Measurements from ENCODE around the gene INSYN2B.

The INSYN2B gene

DNA sequence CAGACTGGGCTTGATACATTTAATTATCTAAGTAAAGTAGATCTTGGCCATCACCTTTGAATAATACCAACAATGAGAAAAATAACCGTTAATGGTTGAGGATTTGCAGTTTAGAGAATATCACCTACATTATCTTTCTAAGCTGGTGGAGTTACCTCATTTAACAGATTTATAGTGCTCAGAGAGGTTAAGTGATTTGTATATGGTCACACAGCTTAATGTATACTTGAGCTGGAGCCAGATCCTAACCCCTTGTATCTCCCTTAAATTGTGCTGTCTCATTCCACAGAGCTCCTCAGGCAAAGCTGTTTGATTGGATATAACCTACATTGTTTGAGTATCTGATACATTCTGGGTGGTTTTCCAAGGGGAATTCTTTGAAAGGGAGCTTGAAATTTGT, 57.8 kb downstream of the INSYN2B start:
- FAIRE-seq: no peak

DNA sequence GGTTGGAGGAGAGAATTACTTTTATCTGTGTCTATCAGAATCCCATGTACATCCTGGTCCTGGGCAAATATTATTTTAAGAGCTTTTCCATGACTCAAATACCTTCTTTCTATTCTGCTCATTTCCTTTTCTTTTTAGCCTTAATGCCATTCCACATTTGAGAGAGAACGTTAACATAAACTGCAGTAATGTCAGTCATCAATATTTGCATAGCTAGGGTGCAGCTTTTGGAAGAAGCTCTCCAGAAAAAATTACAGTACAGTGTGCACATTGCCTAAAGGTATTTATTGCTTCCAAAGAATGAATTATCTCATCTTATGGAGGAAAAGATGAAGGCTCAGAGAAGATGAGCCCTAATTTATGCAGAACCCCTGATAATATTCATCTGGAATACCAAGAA, 58.3 kb downstream of the INSYN2B start:
- no peak for FAIRE-seq

DNA sequence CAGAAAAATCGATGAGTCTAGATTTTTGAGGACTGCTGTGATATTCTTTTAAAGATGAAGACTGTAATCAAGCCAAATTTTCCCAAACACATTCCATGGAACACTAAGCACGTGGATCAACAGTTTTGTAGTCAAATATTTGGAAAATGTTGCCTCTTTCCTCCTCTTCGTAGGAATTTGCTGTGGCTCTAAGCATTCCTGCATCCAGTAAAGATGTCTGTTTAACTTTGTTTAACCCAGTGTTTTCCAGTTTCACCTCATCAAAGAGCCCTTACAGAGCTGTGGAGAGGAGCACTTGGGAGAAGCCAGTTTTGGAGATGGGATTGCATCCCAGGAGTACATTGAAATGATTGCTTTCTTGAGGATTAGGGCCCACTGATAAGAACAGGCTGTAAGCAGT, 58.9 kb downstream of the INSYN2B start:
- FAIRE-seq: no peak

DNA sequence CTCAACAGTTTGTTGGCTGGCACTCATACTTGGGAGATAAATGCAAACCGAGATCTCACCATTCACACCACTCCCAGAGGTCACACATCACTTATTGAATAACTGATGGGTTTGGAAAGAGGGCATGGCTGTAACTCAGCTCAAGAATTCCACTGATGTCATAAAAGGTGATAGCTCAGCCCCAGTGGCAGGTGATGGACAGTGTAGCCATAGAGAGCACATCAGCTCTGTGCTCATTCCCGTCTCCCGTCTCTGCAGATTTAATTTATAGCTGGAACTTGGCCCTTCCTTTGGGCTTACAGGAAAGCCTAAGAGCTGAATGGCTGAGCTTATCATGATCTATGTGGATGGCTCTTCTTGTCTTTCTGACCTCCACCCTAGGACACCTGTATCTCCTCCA, 59.8 kb downstream of the INSYN2B start:
- FAIRE-seq: no peak

DNA sequence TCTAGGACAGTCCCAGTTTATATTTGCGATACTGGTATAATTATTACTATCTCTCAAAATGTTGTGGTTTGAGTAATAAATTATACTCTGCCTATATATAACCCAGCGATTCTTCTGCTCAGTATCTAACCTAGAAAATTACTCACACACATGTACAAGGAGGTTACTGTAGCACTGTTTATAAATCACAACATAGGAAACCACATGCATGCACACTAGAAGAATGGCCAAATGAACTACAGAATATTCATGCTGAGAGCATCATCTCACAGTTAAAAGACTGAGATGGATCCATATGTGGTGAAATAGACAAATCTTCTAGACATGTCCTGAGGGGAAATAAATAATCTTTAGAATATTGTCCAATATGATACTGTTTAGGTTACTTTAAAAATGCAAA, 62.1 kb downstream of the INSYN2B start:
- no peak for FAIRE-seq

DNA sequence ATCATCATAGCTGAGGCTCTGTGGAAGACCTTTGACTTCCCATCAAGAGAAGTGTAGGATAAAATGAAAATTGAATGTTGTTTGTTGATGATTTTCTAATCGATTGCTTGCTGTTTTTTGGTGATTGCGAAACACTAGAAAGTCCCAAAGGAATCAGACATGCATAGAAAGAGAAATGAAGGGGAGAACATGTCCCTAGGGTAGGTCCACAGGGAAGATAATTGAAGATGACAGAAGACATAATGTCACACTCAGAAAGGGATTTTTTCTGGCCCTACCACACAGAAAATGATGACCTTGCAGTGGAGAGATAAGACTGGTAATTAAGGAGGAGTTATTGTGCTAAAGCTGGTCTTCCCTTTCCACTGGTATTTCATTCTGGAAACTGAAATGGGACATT, 62.8 kb downstream of the INSYN2B start:
- FAIRE-seq: no peak

DNA sequence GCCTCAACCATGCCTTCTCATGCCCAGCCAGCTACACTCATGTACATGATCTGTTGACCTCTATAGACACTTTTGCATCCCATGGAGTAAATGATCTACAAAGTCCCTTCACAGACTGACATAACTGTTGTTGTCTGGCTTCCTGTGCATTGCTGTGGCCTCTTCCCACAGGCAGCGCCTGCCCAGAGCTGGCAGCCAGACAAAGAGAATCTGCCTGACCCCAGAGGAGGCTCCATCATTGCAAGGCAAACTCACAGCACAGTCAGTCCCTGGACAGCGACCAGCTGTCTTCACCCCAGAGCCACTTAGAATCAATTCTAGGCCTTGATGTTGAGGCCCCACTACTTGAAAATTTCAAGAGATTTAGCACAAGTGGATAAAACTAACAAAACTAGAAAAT, 65.5 kb downstream of the INSYN2B start:
- FAIRE-seq: no peak

DNA sequence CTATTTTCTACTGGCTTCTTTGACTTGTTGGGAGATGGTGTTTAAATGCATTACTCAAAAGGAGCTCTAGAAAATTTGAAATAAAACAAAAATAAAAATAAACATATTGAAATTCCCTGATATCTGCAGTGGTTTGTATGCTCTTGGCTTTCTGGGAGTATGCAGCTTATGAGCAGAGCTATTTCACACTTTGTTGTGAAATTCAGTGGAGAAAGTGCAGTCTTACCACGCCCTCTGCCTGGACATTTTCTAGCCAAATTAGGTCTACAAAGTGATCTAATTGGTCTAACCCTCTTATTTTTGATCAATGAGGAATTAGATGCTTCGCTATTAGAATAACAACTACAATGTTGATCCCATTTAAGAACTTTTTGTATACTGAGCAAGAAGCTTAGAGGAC, 66.8 kb downstream of the INSYN2B start:
- no peak for FAIRE-seq

DNA sequence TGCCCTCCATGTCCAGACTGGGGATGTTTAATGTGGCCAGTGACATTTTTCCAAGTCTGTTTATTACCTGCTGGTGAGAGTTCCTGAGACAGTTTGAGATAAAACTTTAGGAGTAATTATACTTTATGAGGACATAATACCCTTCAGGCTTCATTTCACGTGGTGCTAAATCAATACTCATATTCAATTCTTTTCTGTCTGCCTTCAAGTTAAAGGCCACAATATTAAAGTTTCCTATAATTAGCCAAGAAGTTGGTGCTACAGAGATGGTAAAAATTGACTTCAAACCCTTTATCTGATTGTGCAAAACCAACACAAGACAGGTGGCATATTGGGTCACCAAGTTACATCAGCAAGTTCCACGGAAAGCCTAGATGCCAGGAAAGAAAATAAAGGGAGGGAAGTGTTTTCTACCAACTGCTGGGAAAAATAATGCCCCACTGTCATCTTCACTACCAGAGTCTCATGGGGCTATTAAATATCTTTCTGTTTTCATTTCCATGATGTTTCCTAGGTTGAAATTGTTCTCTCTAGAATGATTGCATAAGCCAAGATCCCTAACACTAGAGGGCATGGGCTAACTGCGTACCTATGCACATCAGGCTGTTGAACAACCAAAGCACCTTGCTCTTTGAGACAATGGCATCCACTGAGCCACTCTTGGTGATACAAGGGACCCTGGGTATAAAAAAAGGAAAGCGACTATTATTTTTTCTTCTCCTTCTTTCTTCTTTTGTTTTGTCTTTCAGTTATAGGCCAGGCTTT, 68.7 kb downstream of the INSYN2B start:
- FAIRE-seq: no peak

DNA sequence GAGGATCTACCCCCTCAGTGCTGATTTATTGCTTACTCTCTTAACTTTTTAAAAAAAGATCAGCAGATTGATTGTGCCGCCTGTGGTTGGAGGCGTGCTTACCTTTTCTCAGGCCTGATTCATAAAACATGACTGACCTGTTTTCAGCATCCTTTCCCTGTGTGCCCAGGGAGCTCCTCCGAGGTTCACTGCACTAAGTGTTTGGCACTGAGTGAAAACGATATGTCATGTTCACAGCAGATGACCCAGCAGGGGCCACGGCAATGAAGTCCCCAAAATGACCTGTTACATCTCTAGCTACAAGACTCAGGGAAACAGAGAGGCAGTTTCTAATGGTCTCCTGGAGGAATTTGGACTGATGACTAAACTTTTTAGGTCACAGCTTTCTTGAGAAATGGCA, 69.9 kb downstream of the INSYN2B start:
- FAIRE-seq: no peak

DNA sequence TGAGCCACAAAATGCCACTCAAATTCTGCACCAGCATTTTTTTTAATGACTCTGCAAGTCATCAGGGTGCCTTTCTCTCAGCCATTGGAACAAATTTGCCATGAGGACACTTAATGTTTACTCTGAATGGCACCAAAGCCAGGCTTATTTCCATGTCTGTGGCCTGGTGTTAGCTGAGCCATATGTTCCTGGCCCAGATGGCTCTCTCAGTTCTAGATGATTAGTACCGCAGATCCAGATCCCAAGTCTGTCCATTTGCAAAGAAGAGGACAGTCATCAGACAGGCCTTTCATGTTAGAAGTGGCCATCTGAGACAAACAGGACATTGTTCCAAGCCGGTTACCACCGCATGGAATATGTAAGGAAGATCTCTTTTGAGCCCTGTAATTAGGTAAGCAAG, 70.3 kb downstream of the INSYN2B start:
- no peak for FAIRE-seq

DNA sequence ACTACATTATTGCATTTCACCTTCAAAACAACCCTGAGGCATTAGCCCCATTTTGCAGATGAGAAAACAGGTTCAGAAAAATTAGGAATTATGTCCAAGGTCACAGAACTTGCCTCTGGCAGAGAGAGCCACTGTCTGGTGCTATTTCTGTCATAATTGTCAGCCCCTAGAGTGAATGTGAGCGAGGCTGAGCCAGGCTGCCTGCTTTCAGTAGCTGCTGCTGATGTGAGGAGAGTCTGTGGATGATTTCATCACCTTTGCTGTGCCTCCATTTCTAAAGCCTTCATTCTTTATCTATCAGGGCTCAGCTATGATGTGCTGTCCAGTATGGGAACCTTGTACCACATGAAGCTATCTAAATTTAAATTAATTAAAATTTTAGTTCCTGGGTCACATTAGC, 71.4 kb downstream of the INSYN2B start:
- FAIRE-seq: no peak

DNA sequence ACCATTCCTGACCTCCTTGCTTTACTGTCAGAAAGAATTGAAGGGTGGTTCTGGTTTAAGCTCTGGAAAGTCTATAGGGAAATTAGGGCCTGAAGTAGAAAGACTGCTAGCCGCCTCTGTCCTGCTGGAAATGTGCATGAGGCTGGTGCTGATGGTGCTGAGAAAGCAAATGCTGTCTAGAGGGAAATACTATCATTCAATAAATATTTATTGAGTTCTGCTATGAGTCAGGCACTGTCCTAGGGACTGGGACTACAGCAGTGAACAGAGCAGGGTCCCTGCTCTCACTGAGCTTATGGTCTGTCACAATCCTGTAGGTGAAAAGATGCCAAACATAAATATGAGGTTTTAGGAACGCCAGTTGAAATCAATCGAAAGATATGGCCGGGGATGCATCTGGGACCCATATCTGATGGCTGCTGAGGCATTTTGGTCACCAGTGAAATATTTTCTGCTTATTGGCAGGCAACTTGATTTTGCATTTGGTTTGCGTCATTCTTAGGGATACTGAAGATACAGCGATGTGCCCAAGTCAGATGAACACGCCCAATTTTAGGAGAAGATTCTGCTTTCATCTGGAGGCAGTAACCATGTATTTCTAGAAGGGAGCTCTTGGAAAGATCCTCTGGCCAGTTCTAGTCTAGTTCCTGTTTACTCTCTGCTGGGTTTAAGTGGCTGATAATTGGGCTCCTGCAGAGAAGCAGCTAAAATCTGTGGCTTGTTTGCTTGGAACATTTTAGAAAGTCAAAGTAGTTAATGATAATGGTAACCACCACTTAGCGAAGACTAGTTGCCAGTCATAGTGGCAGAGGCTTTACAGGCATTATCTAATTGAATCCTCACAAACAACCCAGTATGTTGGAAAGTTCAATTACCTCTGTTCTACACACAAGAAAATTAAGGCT, 73.3 kb downstream of the INSYN2B start:
- no peak for FAIRE-seq

DNA sequence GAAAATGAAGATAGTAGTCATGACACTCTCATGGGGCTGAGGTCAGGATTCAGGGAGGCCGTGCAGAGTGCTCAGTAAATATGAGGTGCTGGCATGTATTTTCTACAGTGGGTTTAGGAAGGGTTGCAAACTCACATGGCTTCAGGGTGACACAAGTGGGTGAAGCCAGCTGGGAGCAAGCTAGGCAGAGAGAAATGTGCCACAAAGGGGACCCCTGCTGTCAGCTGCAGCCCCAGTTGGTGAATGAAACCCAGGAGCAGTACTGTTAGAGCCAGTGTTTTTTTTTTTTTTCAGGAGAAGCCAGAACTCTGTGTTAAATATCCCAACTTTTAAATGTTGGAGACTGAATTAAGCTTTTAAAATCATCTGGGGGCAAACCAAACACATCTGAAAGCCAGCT, 75.3 kb downstream of the INSYN2B start:
- FAIRE-seq: no peak

DNA sequence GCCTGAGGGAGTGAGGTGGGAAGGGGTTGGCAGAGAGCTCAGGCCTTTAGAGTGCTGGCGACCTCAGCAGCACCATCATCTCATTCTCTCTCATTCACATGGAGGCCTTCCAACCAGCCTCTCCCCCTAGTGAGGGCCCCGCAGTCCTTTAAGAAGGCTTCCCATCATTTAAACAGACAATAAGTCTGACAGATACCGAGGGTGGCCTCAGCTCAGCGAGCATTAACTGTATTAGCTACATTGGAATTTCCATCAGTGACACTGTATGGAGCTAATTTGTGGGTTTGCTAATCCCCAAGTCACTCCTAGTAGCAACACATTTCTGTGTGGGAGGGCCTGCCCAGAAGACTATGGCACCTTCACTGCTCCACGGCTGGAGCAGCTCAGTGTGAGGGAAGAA, 75.8 kb downstream of the INSYN2B start:
- no peak for FAIRE-seq

DNA sequence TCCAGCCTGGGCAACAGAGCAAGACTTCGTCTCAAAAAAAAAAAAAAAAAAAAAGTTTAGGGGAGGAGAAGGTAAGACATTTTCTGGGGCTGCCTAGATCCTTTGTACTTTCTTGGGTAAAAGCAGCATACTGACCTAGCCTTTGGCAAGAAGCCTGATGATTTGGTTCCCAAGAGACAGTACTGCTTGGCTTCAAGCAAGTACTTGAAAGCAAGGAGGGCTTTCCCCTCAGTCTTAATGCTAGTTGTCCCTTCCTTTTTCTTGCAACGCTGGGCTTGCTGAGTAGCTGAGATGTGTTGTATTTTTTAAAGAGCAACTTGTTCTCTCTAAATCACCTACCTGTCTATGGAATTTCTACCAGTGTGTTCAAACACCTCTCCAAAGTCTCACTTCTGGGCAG, 76.2 kb downstream of the INSYN2B start:
- no peak for FAIRE-seq

DNA sequence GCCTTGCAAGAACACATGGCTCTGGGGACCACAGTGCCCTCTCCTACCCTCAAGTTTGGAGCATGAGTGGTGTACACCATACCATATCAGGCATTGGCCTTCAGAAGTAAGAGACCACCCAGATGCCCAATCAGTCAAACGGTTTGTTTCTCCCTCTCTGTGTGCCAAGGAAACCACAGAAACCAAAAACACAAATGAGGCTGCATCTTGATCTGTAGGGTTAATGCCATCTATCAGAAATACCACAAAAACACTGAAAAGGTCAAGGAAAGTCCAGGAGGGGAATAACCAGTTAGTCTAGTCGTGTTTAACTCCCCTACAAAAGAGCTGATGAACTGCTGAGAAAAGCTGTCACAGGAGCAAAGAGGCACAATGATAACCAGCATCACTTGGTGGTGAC, 78.4 kb downstream of the INSYN2B start:
- no peak for FAIRE-seq

DNA sequence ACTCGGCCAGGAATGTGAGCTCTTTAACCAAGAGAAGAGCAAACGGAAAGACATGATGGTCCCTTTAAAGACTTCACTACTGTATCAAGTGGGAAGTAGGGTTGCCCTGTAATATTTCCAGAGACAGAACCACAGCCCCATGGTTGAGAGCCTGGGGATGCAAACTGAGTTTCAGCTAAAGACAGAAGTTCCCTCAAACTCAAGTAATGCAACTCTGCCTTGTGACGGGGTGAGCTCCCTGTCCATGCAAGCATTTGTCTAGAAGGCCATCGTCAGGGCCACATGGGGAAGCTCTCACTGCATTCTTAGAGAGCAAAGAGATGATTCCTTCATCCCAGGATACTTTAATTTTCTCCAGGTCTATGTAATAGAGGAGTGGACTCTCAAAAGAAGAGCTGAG, 82.8 kb downstream of the INSYN2B start:
- no peak for FAIRE-seq

DNA sequence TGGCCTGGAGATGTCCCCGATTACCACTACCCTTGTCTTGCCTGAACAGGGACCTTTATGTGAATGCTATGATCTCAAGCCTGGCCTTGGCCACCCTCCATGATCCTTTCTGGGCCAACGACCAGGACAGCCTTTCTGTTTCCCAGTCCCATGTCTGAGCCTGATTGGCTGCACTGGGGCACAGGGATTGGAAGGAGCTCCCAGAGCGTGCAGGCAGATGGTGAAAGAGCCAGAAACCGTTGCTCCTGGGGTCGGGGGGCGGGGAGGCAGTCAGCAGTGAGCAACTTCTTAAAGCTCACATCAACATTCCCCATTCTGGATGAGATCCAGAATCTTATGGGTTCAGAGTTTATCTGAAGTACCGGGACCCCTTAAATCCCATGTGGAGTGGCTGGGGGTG, 84.4 kb downstream of the INSYN2B start:
- FAIRE-seq: no peak

DNA sequence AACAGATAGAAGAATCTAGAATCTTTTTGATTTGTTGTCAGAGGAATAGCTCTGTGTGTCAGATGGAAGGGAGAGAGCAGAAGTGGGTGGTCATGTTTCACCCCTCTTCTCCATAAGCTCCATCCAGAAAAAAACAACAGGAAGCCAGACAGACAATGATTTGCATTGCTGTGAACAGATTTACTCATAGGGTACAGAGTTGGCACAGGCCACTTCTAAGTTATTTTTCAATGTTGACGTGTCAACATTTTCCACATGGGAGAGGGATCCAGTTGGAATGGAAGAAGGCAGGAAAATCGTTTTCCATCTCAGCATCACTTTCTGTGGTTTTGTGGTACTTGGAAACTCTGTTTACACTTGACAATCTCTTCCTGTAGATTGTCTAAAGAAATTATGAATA, 86.7 kb downstream of the INSYN2B start:
- FAIRE-seq: no peak

DNA sequence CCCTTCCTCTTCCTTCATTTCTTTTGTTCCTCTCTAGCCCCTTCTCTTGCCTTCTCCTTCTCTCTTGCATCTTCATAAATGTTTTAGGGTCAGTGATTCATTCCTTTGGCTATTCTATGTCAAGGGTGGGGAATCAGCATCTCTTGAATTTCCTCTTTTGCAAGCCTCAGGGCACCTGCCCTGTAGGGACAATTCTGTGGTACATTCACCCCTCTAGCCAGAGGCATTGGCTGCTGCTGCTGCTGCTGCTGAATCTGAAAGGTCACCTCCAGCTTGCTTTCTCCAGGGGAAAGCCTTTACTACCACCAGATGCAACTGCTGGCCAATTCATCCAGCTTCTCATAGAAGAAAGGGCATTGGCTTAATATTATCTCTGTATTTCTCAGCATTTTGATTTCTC, 87.3 kb downstream of the INSYN2B start:
- no peak for FAIRE-seq

DNA sequence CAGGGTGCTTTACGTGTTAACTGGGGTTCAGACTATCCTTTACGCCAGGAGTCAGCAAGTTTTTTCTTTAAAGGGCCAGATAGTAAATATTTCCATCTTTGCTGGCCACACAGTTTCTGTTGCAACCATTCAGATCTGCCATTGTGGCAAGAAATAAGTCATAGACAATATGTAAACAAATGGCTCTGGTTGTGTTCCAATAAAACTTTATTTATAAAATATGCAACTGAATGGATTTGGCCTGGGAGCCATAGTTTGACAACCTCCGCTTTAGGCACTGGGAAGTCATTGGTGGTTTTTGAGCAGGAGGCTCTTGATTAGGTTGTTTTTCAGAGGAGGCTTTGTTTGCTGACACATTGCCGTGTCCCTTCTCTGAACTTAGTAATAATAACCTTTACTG, 90.7 kb downstream of the INSYN2B start:
- no peak for FAIRE-seq

DNA sequence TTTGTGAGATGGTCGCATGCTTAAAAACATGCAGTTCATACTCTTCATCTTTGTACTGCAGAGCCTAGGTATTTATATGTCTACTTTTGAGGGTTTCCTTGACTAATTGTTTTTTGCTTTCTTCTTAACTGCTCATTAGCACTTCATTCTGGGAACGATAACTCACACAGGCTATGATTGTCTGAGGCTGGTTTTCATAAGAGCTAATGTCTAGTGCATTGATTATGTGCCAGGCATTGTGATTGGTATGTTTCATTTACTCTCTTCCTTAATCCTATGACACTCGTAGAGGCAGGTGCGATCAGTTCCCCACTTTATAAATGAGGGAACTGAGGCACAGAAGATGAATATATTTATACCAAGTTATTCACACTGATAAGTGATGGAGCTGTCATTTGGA, 93.6 kb downstream of the INSYN2B start:
- no peak for FAIRE-seq

DNA sequence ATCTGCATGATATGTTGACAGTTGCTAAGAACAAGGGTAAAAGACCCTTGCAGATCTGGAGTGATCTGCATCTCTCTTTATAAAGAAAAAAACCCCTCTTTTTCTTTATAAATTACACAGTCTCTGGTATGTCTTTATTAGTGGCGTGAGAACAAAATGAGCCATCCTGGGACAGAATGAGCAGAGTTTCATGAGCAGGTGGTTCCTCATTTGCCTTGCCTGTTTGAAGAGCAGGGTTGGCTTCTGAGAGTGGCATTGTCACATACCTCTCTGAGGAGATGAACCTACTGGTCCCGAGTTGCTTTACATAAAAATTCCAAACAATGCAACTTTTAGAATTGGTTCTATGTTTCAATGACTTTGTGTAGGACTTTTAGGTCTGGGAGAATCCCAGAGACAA, 94.3 kb downstream of the INSYN2B start:
- FAIRE-seq: no peak

Measured in A204.1 (cell line).